SW 1271 (cell line): ENCODE results near the gene MACROD2.
"Not testable (repeated sequence)": the region's sequence is repeated elsewhere in the genome, so short reads cannot be mapped to it uniquely, and the experiment has no call there.

Source experiments
- DNase-seq, 2 experiments: peaks; one replicate each; lab custom pipeline; 2025; lab: John Stamatoyannopoulos, UW

Gene MACROD2

GRCh38 chr20:14266246-14266645, 270.9 kb downstream of the MACROD2 start:
- no peak for DNase-seq

GRCh38 chr20:14270751-14271150, 275.4 kb downstream of the MACROD2 start:
- DNase-seq: not testable (repeated sequence)

- DNase-seq: no peak
These were observed 286.8 kb downstream of the MACROD2 start for GRCh38 chr20:14282140-14282539.

GRCh38 chr20:14284443-14284842, 289.1 kb downstream of the MACROD2 start:
- no peak for DNase-seq

GRCh38 chr20:14288341-14289330, 293.3 kb downstream of the MACROD2 start:
- DNase-seq: no peak

GRCh38 chr20:14291502-14291901, 296.2 kb downstream of the MACROD2 start:
- no peak for DNase-seq

GRCh38 chr20:14295238-14295637, 299.9 kb downstream of the MACROD2 start:
- no peak for DNase-seq

- no peak for DNase-seq
These were observed 300.5 kb downstream of the MACROD2 start for GRCh38 chr20:14295770-14296309.

GRCh38 chr20:14299831-14300230, 304.5 kb downstream of the MACROD2 start:
- DNase-seq: no peak

GRCh38 chr20:14303106-14303505, 307.8 kb downstream of the MACROD2 start:
- DNase-seq: no peak

GRCh38 chr20:14303651-14304050, 308.3 kb downstream of the MACROD2 start:
- DNase-seq: no peak

GRCh38 chr20:14304472-14304871, 309.2 kb downstream of the MACROD2 start:
- DNase-seq: no peak

- DNase-seq: no peak
These were observed 312.6 kb downstream of the MACROD2 start for GRCh38 chr20:14307956-14308355.

- DNase-seq: no peak
These were observed 315.8 kb downstream of the MACROD2 start for GRCh38 chr20:14310977-14311627.

- no peak for DNase-seq
These were observed 316.7 kb downstream of the MACROD2 start for GRCh38 chr20:14312001-14312400.

GRCh38 chr20:14313341-14314020, 318.2 kb downstream of the MACROD2 start:
- DNase-seq: no peak

- no peak for DNase-seq
These were observed 324.4 kb downstream of the MACROD2 start for GRCh38 chr20:14319704-14320103.

GRCh38 chr20:14331646-14332045, 336.3 kb downstream of the MACROD2 start:
- DNase-seq: no peak

GRCh38 chr20:14332866-14333265, 337.6 kb downstream of the MACROD2 start:
- DNase-seq: no peak

GRCh38 chr20:14333721-14334120, 338.4 kb downstream of the MACROD2 start:
- DNase-seq: no peak

GRCh38 chr20:14334306-14334930, 339.1 kb downstream of the MACROD2 start:
- no peak for DNase-seq

GRCh38 chr20:14335052-14335451, 339.7 kb downstream of the MACROD2 start:
- no peak for DNase-seq
